HepG2 (cell line): Measurements from ENCODE around the gene SYVN1. TPM values are rescaled to one million over a fixed set of nuclear protein-coding genes. Genes with fewer than 3 reads are reported as not detected.

ENCODE experiments used
- GTF3A ChIP-seq: sonication (generic); formaldehyde crosslinking; conservative IDR thresholded peaks from 2 replicates; pipeline ENCODE4 v1.4.0; 2020; ENCODE audit warnings: mild to moderate bottlenecking, missing genetic modification reagents
- KLF9 ChIP-seq: IDR thresholded peaks from 2 replicates; pipeline ENCODE4 v1.6.1; 2016; ENCODE audit warnings: low read depth
- KMT2B ChIP-seq: IDR thresholded peaks from 2 replicates; pipeline ENCODE4 v1.6.1; 2016; ENCODE audit warnings: missing genetic modification reagents, missing compliant biosample characterization
- MEIS2 ChIP-seq: sonication (generic); formaldehyde crosslinking; IDR thresholded peaks from 2 replicates; pipeline ENCODE4 v1.9.0; 2021; ENCODE audit warnings: mild to moderate bottlenecking, missing genetic modification reagents
- MLXIP ChIP-seq: sonication (generic); formaldehyde crosslinking; IDR thresholded peaks from 2 replicates; pipeline ENCODE4 v1.9.0; 2021; ENCODE audit warnings: missing genetic modification reagents, borderline replicate concordance
- NFAT5 ChIP-seq: sonication (generic); formaldehyde crosslinking; IDR thresholded peaks from 2 replicates; pipeline ENCODE4 v1.4.0; 2020; ENCODE audit warnings: missing genetic modification reagents
- PHF5A ChIP-seq: IDR thresholded peaks from one replicate; pipeline ENCODE4 v1.6.1; 2018; ENCODE audit warnings: low read depth, missing genetic modification reagents; ENCODE audit not compliant: unreplicated experiment
- PRDM10 ChIP-seq: sonication (generic); formaldehyde crosslinking; IDR thresholded peaks from 2 replicates; pipeline ENCODE4 v1.4.0; 2020; ENCODE audit warnings: low read depth, missing genetic modification reagents
- RARA ChIP-seq: IDR thresholded peaks from 2 replicates; pipeline ENCODE4 v1.6.1; 2016; ENCODE audit warnings: missing genetic modification reagents, missing compliant biosample characterization
- RNF219 ChIP-seq: sonication (generic); formaldehyde crosslinking; IDR thresholded peaks from 2 replicates; pipeline ENCODE4 v1.5.0; 2020; ENCODE audit warnings: mild to moderate bottlenecking, missing genetic modification reagents
- ZNF557 ChIP-seq: sonication (generic); formaldehyde crosslinking; IDR thresholded peaks from 2 replicates; pipeline ENCODE4 v1.4.0; 2020; ENCODE audit warnings: missing genetic modification reagents
- ZNF567 ChIP-seq: sonication (generic); formaldehyde crosslinking; IDR thresholded peaks from 2 replicates; pipeline ENCODE4 v1.8.1; 2023; ENCODE audit warnings: mild to moderate bottlenecking, missing genetic modification reagents, borderline replicate concordance
- polyA plus RNA-seq, 8 experiments: library from polyadenylated mRNA; depleted of rRNA in 3 of 8; stranded (reverse) in 7 of 8; unstranded in 1 of 8; fragments of >200 nt; fragmentation: Illumina TruSeq in 4 of 8; extraction: Trizol in 4 of 8; gene quantifications; 2 replicates each; pipeline versions ENCODE4 v1.2.1 to v1.2.3, GENCODE V29; 2011 to 2016; ENCODE audit warnings: low read depth in 4 of 8, missing spikeins in 1 of 8, mixed read lengths in 1 of 8; ENCODE audit not compliant: insufficient read depth in 1 of 8
- total RNA-seq, 5 experiments: library from RNA; depleted of rRNA; stranded (reverse); fragments of >200 nt; fragmentation: Illumina TruSeq; extraction: Trizol; gene quantifications; 2 replicates each; pipeline ENCODE4 v1.2.3, GENCODE V29; 2016; ENCODE audit warnings: low read depth in 1 of 5

The SYVN1 gene
- total and polyA plus RNA-seq, 2 of the 13 experiments (the other 11 are each of a cell fraction or from before 2014, with no cell fraction given), result 10.3 to 22.5 TPM

- TF ChIP-seq RNF219 (CRISPR knock-in tag) (no peak), KMT2B (peak; percentile 93), ZNF567 (CRISPR knock-in tag) (peak; percentile 81; the same call in 1 of the 2 replicates), PHF5A (no peak), KLF9 (CRISPR knock-in tag) (0 out of 2 replicates have a peak, but pooled peaks have one; percentile 80), NFAT5 (no peak), MEIS2 (CRISPR knock-in tag) (no peak; the same call in 1 of the 2 replicates), ZNF557 (CRISPR knock-in tag) (no peak), GTF3A (CRISPR knock-in tag) (no peak), RARA (CRISPR knock-in tag) (no peak), PRDM10 (CRISPR knock-in tag) (peak; percentile 58; the same call in 1 of the 2 replicates), MLXIP (CRISPR knock-in tag) (no peak)
These were observed 50.3 kb downstream of the SYVN1 start, which contains the start of the genes CDCA5 and ZFPL1 (continued) for GRCh38 chr11:65083834-65084597.
